ENCODE results near the gene CRLF2.
"Not testable (repeated sequence)": the region's sequence is repeated elsewhere in the genome, so short reads cannot be mapped to it uniquely, and the experiment has no call there.

CRLF2 gene

GRCh38 chrX:1213971-1214370, 1.5 kb upstream of the CRLF2 start:
- DNase-seq = no peak

- no peak for DNase-seq
Measured at GRCh38 chrX:1210844-1211243, 1.6 kb downstream of the CRLF2 start.

GRCh38 chrX:1207496-1208025, 4.9 kb downstream of the CRLF2 start:
- DNase-seq = no peak

DNA sequence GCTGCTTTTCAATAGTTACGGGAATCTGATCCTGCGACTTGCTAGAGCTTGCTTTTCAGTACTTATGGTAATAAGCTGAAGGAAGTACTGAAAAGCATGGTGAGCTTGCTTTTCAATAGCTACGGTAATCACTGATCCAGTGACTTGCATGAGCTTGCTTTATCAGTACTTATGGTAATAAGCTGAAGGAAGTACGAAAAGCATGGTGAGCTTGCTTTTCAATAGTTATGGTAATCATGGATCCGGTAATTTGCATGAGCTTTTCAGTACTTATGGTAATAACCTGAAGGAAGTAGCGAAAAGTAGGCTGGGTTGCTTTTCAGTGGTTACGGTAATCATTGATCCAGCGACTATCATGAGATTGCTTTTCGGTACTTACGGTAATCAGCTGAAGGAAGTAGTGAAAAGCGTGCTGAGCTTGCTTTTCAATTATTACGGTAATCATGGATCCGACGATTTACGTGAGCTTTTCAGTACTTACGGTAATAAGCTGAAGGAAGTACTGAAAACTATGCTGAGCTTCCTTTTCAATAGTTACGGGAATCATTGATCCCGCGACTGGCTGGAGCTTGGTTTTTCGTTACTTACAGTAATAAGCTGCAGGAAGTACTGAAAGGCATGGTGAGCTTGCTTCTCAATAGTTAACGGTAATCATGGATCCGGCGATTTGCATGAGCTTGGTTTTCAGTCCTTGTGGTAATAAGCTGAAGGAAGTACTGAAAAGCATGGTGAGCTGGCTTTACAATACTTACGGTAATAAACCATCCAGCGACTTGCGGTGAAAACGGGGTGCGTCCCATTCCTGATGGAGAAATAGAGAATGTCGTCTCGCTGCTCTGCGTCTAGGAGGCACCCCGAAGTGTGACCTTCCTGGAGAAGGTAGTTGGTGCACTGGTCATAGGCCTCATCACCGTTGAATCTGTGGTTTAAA, 6.5 kb downstream of the CRLF2 start:
- peak; percentile 73 to 88 for DNase-seq

GRCh38 chrX:1202251-1202650, 10.2 kb downstream of the CRLF2 start:
- DNase-seq = no peak

- no peak for DNase-seq
Measured at GRCh38 chrX:1196436-1196835, 16.0 kb downstream of the CRLF2 start.

GRCh38 chrX:1192196-1192595, 20.3 kb downstream of the CRLF2 start:
- not testable (repeated sequence) for DNase-seq

DNA sequence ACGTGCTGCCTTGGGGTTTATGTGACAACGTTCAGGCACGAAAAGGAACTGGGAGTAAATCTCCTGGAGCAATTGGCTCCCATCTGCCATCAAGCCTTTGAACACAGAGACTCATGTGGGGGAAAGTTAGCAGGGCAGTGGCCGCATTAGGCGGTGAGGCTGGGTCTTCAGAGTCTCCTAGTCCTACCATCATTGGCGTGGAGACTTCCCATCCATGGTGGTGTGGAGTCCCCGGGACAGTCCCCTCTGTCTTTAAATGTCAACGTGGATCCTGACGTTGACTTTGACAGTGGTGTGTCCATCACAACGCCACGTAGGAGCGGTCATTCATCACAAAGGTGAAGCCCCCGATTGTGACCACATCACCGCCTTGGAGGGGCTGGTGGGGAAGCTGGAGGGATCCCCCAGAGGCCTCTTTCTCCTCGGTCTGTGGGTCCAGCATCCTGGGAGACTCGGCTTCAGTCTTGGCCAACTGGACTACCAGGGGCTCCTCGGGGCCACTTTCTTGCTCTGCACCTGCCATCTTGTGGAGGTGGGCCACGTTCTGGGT, 21.8 kb downstream of the CRLF2 start:
- no peak for DNase-seq

DNA sequence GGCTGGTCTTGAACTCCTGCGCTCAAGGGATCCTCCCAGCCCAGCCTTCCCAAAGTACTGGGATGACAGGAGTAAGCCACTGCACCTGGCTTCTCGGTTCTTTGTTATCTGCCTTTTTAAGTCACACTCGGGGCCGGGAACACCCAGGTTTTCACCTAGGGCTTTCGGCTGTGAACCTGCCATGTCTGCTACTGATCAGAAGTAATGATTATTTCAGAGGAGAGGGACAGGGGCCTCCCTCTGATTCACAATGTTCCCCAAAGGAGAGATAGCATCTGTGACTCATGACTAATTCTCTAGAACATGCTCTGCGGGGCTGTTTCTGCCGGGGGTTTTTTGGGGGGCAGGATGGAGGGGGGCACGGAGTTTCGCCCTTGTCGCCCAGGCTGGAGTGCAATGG, 26.9 kb downstream of the CRLF2 start:
- no peak for DNase-seq

DNA sequence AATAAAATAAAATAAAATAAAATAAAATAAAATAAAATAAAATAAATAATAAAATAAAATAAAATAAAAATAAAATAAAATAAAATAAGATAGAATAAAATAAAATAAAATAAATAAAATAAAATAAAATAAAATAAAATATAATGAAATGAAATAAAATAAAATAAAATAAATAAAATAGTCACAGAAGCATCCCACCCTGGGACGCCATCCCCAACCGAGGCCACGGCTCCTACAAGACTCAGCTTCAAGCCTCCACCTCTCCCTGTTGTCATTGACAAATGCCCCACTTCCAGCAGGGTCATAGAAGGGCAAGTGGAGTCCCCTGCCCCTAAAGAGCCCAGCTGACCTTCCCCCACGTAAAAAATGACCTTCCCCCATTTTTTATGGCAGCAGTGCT, 30.2 kb downstream of the CRLF2 start:
- no peak for DNase-seq

DNA sequence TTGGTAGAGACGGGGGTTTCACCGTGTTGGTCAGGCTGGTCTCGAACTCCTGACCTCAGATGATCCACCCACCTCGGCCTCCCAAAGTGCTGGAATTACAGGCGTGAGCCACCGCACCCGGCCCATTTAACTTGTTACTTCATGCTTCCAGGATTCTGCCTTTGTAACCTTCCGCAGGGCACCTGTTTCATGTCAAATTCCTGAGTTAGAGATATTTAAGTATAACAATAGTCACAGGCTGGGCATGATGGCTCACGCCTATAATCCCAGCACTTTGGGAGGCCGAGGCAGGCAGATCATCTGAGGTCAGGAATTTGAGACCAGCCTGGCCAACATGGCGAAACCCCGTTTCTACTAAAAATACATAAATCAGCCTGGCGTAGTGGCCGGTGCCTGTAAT, 30.8 kb downstream of the CRLF2 start:
- DNase-seq = not testable (repeated sequence)

GRCh38 chrX:1181170-1181569, 31.3 kb downstream of the CRLF2 start:
- no peak for DNase-seq

GRCh38 chrX:1178580-1179057, 33.8 kb downstream of the CRLF2 start:
- no peak for DNase-seq

GRCh38 chrX:1176531-1177320, 35.7 kb downstream of the CRLF2 start:
- DNase-seq = not testable (repeated sequence)

DNA sequence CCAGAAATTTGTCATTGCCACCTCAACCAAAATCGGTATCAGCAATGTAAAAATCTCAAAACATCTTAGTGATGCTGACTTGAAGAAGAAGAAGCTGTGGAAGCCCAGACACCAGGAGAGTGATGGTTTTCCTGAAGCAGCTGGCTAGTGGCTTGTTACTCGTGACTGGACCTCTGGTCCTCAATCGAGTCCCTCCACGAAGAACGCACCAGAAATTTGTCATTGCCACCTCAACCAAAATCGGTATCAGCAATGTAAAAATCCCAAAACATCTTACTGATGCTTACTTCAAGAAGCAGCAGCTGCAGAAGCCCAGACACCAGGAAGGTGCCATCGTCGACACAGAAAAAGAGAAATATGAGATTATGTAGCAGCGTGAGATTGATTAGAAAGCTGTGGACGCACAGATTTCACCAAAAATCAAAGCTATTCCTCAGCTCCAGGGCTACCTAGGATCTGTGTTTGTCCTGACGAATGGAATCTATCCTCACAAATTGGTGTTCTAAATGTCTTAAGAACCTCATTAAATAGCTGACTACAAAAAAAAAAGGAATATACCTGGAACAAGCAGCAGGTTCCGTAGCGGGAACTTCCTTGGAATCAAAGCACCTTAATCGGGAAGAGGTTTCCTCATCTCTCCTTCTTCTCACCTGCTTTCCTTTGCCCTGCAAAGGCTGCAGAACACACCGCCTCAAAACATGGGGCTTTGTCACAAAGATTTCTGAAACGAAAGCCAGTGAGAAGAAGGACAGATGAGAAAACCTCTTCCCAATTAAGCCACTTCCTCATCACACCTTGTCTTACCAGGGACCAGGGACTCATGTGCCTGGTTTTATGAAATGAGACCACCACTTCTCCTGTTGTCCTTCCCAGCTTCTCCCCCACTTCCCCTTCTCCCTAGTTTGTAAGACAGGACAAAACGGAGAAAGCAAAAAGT, 37.6 kb downstream of the CRLF2 start:
- DNase-seq = not testable (repeated sequence)

GRCh38 chrX:1173435-1173834, 39.0 kb downstream of the CRLF2 start:
- DNase-seq = not testable (repeated sequence)

- no peak for DNase-seq
Measured at GRCh38 chrX:1172496-1172895, 40.0 kb downstream of the CRLF2 start.

DNA sequence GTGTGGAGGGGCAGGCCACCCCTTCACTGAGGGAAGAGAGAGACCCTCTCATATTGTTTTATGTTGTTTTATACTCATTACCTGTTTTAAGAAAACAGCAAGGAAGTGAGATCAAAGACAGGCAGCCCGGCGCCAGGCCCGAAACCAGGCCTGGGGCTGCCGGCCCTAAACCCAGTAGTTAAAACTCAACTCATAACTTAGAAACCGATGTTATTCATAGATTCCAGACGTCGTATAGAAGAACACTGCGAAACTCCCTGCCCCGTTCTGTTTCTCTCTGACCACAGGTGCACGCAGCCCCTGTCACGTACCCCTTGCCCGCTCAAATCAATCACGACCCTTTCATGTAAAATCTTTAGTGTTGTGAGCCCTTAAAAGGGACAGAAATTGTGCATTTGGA, 40.5 kb downstream of the CRLF2 start:
- not testable (repeated sequence) for DNase-seq

GRCh38 chrX:1170243-1170642, 42.2 kb downstream of the CRLF2 start:
- no peak for DNase-seq

- DNase-seq = no peak
Measured at GRCh38 chrX:1169189-1169588, 43.3 kb downstream of the CRLF2 start.

DNA sequence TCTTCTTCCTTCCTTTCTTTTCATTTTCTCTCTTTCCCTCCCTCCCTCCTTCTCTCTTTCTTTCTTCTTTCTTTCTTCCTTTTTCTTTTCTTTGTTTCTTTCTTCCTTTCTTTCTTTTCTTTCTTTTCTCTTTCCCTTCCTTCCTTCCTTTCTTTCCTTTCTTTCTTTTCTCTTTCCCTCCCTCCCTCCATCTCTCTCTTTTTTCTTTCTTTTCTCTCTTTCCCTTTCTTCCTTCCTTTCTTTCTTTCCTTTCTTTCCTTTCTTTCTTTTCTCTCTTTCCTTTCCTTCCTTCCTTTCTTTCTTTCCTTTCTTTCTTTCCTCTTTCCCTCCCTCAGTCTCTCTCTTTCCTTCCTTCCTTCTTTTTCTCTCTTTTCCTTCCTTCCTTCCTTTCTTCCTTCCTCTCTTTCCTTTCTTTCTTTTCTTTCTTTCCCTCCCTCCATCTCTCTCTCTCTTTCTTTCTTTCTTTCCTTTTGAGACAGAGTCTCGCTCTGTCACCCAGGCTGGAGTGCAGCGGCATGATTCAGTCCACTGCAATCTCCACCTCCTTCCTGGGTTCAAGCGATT, 44.4 kb downstream of the CRLF2 start:
- no peak for DNase-seq

All from inflammatory macrophage (primary cell).